ENCODE results near the gene PRSS8.
A peak's percentile ranks its signal among the peaks of the same experiment; 100 is the strongest.
"Not testable (repeated sequence)": the region's sequence is repeated elsewhere in the genome, so short reads cannot be mapped to it uniquely, and the experiment has no call there.

PRSS8 gene

DNA sequence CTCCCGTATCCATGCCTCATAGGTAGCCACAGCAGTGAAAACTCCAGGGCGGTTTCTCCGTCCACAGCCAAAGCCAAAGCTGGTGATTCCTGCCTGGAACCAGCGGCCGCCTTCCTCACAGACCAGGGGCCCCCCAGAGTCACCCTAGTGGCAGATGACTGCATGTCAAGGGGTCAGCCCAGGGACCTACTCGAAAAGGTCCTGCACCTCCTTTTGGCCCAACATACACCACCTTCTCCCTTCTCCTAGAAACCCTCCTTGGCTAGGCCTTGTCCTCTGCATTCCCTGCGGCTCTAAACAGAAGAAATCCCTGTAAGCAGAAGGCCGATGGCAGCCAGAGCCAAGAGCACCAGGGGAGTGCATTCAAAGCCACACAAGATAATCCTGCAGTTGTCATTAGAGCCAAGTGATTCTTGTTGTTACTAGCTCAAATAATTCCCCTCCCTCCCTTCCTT, 8.2 kb upstream of the PRSS8 start:
- no peak for DNase-seq

DNA sequence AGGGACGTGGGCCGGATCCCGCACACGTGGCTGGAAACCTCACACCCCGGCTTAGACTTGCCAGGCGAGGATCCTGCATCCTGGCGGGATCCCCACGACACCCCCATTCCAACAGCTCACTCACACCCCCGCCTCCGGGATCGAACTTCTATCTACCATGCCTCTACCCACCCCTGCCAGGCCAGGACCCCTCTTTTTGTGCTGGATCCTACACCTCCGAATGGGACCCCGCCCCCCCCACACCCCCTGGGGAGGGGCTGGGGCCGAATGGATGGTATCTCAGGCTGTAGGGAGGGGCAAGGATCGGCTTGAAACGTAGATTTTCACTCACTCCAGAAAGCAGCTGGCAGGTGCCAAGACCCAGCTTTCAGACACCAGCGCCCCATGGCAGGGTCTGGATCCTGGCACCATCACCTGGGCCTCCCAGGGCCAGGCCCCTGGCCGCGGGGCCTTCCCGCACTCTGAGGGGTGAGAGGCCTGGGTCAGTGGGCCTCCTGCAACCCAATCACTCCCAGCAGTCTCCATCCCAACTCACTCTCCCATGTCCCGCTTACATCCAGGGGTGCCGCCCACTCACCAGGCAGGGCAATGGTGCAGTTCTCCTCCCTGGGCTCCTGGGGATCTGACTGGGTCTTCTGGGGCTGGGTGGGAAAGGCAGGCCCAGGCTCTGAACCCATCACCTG, 7.6 kb upstream of the PRSS8 start:
- no peak for DNase-seq

DNA sequence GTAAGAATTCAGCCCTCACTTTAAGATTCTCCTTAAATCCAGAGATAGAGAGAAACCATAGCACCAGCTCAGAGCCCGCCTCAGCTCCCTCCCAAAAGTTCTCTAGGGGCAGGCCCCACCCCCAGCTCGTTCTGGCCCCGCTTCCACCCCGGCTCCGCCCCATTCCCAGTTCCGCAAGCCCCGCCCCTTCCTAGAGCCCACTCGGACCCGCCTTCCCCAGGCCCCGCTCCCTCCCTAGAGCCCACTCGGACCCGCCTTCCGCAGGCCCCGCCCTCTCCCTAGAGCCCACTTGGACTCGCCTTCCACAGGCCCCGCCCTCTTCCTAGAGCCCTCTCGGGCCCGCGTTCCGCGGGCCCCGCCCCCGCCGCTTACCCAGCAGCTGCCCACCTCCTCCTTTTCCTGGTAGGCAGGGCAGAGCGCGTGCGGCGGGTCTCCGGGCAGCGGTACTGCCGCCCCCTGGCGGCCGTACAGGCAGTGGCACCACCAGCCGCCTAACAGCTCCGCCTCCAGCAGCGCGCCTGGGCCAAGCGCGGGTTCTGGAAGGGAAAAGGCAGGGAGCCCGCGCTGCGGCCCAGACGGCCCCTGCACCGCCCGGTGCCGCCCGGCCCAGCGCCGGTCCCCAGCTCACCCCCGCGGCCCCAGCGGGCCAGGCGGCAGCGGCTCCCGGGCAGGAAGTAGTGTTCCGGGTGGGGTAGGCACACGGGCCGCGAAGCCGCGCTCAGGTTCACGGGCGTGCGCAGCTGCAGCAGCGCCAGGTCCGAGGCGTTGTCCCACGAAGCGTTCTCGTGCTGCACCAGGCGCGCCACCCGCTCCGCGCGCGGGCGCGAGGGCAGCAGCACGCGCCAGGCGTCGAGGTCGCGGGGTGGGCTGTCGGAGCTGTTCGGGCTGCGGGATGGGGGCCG, 6.8 kb upstream of the PRSS8 start:
- DNase-seq: peak; percentile 89

DNA sequence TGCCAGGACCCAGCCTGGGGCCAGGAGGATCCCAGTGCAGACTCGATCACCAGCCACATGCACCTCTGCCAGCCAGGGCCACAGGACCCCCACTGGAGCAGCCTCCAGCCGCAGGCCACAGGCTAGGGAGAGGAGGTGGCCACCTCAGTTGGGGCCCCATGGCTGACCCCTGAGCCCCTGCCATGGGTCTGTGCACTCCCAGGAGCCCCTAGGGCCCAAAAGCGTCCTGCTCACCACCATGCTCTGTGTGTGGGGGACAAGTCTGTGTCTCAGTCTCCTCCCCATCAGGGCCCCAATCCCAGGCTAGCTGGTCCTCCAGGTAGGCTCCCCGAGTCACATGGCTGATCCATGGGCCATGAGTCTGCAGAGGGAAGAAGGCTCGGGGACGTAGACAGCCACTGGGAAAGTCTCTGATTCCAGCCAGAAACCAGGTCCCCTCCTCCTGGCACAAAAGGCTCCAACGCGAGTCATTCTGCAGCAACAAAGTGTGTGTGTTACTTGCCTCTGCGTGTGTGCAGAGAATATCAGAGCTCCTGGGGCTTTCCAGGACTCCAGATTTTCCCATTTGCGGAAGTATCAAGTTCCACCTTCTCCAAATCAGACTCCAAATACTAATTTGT, 6.1 kb upstream of the PRSS8 start:
- no peak for DNase-seq

DNA sequence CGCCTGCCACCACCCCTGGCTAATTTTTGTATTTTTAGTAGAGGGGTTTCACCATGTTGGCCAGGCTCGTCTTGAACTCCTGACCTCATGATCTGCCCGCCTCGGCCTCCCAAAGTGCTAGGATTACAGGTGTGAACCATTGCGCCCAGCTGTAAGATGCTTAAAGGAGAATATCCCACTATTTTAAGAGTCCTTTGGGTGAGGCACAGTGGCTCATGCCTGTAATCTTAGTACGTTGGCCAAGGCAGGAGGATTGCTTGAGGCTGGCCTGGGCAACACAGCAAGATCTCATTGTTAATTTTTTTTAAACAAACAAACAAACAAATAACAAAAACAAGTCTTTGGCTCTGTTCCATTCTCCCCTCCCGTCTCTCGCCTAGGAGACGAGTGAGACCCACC, 5.5 kb upstream of the PRSS8 start:
- DNase-seq: not testable (repeated sequence)

DNA sequence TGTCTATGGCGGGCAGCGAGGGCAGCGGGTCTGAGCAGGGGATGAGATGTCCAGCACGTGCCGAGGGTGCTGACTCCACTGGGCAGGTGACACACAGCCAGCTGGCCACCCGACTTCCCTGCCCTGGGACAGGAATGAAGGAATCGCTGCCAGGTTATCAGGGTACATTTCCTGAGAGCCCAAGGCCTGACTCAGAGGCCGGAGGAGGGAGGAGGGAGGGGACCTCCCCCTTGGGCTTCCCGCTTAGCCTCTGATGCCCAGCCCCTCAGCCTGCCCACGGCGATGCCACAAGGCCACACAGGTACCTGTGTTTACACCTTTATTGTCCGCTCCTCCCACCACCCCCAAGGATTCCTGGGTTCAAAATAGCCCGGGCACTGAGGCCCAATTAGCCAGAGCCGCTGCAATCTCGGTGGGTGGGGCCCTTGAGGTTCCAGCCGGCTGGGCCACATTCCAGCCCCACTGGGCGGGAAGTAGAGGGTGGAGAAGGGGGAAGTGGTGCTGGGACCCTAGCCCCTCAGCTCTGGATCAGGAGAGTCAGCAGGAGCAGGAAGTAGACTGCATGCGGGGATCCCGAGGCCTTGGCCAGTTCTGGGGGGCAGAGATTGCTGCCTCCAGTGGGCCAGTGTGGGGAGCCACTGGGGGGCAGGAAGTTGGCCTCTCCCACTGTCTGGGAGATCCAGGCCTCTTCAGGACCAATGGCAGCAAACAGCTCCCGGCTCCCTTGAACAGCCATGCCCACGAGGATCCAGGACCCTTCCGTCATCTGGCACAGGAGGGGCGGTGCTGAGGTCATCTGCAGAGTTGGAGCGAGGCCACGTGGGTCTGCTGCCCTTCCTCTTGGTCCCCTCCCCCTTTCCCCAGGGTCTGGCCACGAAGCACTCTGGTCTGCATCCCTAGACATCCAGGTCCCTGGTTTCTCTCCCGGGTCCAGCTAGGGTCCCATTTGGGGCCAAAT, 3.4 kb upstream of the PRSS8 start:
- DNase-seq: no peak

DNA sequence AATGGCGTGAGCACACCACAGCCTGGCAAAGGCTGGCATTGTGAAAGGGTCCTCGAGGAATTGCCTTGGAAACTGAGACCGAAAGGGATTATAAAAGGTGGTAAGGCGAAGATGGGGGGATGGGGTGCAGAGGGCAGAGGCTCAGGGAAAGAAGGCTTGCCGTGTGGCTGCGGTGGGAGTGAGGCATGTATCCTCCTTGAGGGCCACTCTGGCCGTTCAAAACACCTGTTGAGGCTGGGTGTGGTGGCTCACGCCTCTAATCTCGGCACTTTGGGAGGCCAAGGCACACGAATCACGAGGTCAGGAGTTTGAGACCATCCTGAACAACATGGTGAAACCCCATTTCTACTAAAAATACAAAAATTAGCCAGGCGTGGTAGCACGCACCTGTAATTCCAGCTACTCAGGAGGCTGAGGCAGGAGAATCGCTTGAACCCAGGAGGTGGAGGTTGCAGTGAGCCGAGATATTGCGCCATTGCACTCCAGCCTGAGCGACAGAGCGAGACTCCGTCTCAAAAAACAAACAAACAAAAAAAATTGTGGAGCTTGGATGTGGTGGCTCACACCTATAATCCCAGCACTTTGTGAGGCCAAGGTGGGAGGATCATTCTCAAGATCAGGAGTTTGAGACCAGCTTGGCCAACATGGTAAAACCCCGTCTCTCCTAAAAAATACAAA, 1.4 kb upstream of the PRSS8 start:
- not testable (repeated sequence) for DNase-seq

DNA sequence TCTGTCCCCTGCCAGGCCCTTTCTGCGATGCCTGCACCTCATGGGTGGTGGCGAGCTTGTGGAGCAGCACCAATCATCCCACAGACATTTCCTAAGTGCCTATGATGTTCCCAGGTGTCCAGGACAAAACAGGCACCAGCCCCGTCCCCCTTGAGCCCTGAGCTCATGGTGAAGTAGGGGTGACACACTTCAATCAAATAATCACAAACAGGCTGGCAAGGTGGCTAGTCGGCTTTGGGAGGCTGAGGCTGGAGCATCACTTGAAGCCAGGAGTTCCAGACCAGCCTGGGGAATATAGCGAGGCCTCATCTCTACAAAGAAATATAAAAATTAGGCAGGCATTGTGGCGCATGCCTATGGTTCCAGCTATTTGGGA, 748 bp upstream of the PRSS8 start:
- DNase-seq: no peak

DNA sequence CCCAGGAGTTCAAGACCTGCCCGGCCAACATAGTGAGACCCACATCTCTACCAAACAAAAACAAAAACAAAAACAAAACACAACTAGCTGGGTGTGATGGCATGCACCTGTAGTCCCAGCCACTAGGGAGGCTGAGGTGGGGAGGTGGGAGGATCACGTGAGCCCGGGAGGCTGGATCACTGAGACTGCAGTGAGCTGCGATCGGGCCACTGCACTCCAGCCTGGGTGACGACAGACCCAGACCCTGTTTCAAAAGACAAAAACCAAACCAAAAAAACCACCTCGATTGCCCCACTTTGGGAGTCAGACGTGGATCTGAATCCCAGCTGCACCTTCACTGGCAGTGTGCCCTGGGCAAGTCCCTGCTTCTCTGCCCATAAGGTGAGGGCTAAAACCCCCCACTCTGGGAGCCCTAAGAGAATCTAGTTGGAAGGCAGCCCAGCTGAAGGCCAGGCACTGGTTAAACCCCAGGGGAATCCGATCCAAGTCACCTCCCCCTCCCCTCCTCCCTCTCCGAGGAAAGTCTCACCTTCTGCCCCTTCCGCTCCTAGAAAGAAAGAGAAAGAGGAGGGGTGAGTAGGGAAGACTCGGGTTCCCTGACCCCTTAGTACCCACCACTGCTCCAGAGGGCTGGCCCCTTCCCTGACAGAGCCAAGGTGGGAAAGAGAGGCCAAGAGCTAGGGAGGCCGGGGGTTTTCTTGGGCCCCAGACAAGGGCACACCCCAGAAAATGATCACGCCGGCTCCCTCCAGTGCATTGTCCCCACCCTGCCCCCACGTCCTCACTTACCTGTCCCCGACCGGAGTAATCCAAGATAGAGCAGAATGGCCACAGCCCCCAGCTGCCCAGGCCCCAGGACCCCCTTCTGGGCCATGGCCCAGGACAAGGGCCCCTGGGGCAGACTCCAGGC, 647 bp downstream of the PRSS8 start:
- no peak for DNase-seq

DNA sequence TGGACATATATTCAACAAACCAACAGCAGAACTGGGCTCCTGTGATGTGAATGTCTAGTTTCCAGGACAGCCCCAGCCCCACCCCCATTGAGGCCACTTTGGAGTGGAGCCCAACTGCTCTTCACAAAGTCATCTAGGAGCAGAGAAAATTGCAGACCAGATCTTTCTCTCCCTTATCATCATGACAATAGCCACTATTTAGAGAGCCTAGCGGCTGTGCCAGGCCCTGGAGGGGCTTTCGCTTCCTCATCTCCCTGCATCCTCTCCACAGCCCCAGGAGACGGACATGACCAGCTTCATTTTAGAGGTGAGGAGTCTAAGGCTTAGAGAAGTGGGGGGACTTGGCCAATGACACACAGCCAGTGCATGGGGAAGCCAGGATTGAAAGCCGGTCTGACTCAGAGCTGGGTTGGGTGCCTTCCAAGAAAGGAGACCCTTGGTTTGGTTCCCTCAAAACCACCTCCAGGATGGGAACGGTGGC, 1.4 kb downstream of the PRSS8 start:
- DNase-seq: no peak

DNA sequence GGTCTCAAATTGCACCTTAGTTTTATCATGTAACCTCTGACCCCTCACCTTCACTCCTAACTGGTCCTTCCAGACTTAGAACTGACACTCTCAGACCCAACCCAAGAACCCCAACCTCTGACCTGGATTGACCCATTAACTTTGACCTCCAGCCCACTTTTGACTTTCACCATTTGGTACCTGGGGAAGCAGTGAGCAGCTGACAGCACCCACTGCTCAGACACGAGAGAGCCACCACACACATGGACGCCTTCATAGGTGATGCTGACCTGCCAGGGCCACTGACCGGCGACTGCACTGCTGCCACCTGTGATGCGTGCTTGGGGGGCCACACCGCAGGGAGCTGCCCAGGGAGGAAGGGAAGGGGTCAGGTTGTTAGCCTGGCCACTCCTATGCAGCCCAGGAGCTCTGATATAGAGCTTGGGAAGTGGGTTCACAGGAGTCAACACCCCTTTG, 2.5 kb downstream of the PRSS8 start:
- no peak for DNase-seq

DNA sequence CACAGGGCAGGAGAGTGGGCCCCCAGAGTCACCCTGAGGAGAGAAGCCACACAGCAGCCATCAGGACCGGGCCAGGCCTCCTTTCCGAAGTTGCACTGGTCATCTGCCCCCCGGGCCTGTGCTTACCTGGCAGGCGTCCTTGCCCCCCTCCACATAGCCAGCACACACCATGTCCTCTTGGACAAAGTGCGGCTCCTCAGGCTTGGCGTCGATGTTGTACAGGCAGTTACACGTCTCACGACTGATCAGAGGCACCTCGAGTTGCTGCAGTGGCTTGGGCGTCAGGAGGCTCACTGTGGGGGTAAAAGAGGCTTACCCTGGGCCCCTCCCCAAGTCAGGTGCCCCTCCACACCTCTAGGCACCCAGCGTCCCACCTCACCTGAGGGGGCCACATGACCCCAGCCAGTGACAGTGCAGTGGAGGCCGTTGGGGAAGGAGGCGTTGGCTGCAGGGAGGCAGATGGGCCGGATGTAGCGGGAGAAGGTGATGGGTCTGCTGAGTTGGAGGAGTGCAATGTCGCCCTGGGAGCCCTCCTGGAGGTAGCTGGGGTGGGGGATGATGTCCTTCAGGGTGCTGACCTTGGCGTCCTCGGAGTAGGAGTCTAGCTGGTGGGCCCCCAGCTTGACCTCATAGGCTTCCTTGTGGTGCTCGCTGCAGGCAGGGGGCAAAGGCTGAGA, 3.1 kb downstream of the PRSS8 start:
- no peak for DNase-seq

DNA sequence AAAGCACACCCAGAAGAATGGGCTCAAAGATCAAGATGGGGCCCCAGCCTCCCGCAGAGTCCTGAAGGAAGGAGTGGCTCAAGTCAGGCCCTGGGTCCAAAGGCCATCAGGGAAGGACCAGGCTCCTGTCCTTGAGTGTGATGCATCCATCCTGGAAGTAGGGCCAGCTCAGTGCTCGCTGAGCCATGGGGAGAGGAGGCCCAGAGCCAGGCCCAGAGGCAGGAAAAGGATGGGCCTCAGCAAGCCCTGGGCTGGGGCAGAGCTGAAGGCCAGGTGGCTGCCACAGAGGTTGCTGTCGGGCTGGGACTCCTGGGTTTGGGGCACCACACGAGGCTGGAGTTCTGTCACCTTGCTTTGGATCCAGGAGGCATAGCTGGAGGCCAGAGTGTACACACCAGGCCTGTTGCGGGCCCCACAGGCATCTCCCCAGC, 3.7 kb downstream of the PRSS8 start:
- DNase-seq: no peak

DNA sequence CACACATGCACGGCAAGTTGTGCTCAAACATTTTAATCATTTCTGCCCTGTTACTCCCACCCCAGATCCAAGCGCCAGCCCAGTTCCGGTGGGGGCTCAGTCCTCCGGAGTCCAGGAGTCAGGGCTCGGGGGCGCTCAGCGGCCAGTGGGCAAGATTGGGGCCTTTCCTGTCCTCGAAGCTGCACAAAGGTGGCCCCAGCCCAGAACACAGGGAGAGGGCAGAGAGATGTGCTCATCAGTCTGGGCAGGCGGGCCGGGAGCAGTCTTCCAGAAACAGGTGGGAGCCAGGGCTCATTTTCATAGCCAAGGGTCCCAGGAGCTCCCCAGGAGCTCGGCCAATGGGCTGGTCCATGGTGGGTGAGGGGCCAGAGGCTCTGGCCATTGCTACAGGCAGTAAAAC, 4.1 kb downstream of the PRSS8 start:
- no peak for DNase-seq

DNA sequence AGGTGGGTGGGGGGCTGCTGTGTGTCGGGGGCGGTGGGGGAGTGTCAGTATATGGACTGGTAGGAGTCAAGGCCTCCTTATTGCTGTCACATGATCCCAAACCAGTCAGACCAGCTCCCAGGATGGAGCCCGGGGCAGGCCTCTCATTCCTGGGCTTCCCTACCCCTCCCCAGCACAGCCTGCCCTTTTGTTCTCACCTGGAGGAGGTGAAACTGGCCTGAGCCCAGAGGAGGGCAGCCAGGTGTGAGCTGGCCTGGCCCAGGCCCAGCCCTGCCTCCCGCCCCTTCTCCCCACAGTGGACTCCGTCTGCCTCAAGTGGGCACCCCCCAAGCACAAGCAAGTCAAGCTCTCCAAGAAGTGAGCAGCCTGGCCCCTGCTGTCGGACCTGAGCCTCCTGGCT, 4.6 kb downstream of the PRSS8 start:
- DNase-seq: no peak

DNA sequence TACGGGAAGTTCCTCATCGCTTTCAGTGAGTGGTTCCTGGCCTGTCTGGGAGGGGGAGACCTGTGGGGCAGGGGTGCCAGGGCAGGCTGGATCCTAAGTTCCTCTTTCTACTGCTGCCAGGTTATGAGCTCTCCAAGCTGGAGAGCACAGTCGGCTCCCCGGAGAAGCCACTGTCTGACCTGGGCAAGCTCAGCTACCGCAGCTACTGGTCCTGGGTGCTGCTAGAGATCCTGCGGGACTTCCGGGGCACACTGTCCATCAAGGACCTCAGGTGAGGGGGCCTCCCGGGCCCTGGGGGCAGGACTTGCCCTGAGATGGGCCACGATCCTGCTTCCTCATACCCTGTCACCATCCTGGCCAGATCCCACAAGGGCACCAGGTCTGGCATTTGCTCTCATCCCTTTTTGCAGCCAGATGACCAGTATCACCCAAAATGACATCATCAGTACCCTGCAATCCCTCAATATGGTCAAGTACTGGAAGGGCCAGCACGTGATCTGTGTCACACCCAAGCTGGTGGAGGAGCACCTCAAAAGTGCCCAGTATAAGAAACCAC, 5.1 kb downstream of the PRSS8 start:
- DNase-seq: no peak

DNA sequence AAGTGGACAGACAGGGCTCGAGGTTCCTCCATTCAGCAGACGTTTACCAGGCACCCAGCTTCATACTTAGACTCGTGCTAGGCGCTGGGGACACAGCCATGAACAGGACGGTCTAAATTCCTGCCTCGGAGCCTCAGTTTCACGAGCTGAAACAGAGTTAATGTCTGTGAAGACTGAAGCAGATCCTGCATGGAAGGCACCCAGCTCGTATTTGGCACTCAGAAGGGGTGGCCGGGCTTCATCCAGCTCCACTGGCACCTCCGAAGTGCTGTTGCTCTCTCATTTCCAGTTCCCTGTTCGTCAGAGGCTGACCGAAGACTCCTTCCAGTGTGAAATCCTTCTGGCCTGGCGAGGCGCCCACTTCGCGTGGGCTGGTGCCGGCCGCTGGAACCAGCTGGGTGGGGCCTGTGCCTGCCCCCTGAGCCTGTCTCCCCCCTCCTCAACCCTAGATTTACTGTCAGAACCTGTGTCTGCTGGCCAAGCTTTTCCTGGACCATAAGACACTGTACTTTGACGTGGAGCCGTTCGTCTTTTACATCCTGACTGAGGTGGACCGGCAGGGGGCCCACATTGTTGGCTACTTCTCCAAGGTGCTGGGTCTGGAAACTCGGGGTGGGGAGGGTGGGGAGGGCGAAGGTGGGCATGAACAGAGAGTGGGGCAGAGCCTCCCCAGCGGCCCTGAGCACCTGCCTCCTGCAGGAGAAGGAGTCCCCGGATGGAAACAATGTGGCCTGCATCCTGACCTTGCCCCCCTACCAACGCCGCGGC, 5.8 kb downstream of the PRSS8 start:
- DNase-seq: no peak

DNA sequence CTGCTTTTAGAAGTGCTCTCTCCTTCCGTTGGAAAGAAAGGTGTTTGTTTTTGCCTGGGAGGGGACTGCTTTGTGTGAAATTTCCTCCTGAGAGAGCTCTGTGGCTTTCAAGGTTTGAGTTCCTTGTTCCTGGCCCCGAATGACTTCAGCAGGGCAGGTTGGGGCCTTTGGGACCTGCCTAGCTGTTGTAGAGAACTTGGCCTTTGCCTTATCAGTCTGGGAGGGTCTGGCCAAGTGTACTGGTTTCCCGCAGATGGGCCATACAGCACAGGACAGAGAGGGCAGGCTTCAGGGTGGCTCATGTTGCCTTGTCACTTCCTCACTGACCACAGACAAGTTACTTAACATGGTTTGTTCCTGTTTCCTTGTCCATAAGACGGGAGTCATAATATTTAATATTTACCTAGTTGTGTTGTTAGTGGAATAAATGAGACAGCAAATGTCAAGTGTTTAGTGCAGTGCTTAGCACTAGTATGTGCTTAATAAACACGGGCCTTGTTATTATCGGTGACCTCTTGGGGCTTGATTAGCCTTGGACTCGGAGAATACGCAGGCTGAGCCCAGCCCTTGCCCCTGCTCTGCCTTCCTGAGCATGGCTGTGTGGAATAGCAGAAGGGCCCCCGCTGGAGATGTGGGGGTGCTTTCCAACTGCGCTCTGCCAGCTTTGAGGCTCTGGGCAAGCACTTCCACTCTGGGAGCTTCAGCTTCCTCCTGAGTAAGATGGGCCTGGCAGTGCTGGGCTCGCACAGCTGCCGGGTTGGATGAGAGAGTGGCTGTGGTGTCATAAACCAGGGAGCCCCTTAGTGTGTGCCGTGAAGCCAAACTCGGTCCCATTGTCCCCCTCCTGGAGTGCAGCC, 6.6 kb downstream of the PRSS8 start:
- no peak for DNase-seq
